ENCODE measurements around the gene FAM120AOS.

FAM120AOS gene

DNA sequence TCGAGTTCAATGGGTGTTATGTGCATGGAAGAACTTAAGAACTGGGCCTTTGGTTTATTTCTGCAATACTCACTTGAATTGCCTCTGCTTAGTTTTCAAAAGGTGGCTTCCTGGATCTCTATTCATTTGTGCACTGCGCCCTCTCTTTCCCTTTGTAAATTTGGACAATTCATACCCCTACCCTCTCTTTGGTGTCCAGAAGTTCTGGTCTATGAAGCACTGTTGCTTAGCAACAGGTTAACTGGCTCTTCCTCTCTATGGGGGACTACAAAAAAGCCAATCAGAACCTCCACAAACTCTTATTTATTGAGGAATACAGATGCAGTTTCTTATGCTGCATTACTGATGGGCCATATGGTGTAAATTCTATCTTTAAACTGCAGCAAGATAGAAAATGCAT, 15.4 kb downstream of the FAM120AOS start:
- no peaks in the 10 kb centered on the region for H3K9me3 ChIP-seq (ENCODE audit: control insufficient read depth, low read length)
- no peak overlapping the region for H2AK5ac ChIP-seq (ENCODE audit: low read length, severe bottlenecking)
- no peak overlapping the region for H2BK12ac ChIP-seq (ENCODE audit: low read length in 2 of 2)
- no peak overlapping the region for H2AFZ ChIP-seq (ENCODE audit: low read depth, low read length)
- no peaks in the 10 kb centered on the region for H3K79me1 ChIP-seq (replicated peaks; ENCODE audit: low read length, poor library complexity, severe bottlenecking)
- no peak overlapping the region for H4K91ac ChIP-seq (ENCODE audit: low read length)
- DNase-seq: no peak
- no peaks in the 10 kb centered on the region for H3K4me1 ChIP-seq (ENCODE audit: control insufficient read depth, insufficient read depth, low read depth, low read length)
- no peak overlapping the region for H2BK15ac ChIP-seq (ENCODE audit: low read depth, poor library complexity, severe bottlenecking)
- no peak overlapping the region for H2BK5ac ChIP-seq (ENCODE audit: low read depth, low read length, poor library complexity, severe bottlenecking)
- no peak overlapping the region for H3K23ac ChIP-seq (ENCODE audit: low read length in 2 of 2)
- H3K36me3 ChIP-seq (ENCODE audit: control insufficient read depth in 1 of 2, insufficient read depth in 2 of 2, low read depth in 1 of 2, low read length in 2 of 2): no peaks in the 10 kb centered on the region
- no peak overlapping the region for H3K4ac ChIP-seq (ENCODE audit: low read depth in 1 of 2, low read length in 2 of 2)
- no peak overlapping the region for H3K4me2 ChIP-seq (ENCODE audit: low read length, poor library complexity, severe bottlenecking)
- H3K27ac ChIP-seq (ENCODE audit: low read length, poor library complexity, severe bottlenecking): no peak overlapping the region
- no peak overlapping the region for H3K4me3 ChIP-seq (ENCODE audit: insufficient read depth in 1 of 2, low read depth in 1 of 2, low read length in 2 of 2)
- no peak overlapping the region for H4K8ac ChIP-seq (ENCODE audit: low read length)
- no peak overlapping the region for H3K14ac ChIP-seq (ENCODE audit: low read length in 2 of 2)
- no peaks in the 10 kb centered on the region for H3K27me3 ChIP-seq (ENCODE audit: control insufficient read depth in 1 of 2, insufficient read depth in 1 of 2, low read length in 2 of 2)
- H3K9ac ChIP-seq (ENCODE audit: low read length): no peak overlapping the region
- H3K18ac ChIP-seq (ENCODE audit: low read depth in 1 of 2, low read length in 2 of 2): no peak overlapping the region
- no peak overlapping the region for H2BK120ac ChIP-seq (ENCODE audit: low read depth, low read length)
- 74% methylated on average over 2 of the region's 2 CpGs for WGBS

DNA sequence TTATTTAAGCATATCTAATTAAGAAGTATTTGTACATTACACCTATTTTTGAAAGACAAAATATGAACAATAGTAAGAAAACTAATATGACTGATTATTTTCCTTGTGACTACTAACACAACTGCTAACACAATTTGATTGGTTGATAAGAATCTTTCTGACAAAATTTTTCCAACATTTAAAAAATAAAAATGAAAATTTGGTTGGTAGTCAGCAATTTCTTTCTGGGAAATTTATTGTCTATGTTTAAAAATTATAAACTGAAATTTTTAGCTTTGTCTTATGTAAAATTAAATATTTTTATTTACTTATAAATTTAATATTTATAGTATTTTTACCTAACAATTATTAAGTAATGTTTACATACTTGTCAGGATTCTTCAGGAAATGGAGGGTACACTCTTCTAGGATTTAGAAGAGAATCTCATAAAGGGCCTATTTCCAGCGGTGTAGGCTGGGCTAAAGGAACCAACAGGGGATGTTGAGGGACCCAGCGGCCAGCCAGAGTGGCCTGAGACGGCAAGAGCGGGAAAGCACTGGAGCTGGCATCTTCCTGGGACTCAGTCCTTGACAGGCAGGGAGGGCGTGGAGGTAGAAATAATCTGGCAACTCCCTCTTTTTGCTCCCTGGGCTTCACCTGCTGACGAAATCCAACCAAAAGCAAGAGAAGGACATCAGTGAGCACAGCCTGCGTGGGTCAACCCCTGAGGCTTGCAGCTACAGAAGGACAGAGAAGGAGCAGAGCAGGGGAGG, 16.6 kb downstream of the FAM120AOS start:
- no peak for DNase-seq
- H2BK5ac ChIP-seq (ENCODE audit: low read depth, low read length, poor library complexity, severe bottlenecking): no peak overlapping the region
- H2AK5ac ChIP-seq (ENCODE audit: low read length, severe bottlenecking): no peak overlapping the region
- no peaks in the 10 kb centered on the region for H3K36me3 ChIP-seq (ENCODE audit: control insufficient read depth in 1 of 2, insufficient read depth in 2 of 2, low read depth in 1 of 2, low read length in 2 of 2)
- no peaks in the 10 kb centered on the region for H3K79me1 ChIP-seq (replicated peaks; ENCODE audit: low read length, poor library complexity, severe bottlenecking)
- no peak overlapping the region for H2BK15ac ChIP-seq (ENCODE audit: low read depth, poor library complexity, severe bottlenecking)
- no peak overlapping the region for H2BK120ac ChIP-seq (ENCODE audit: low read depth, low read length)
- H3K4me1 ChIP-seq (ENCODE audit: control insufficient read depth, insufficient read depth, low read depth, low read length): no peaks in the 10 kb centered on the region
- no peak overlapping the region for H2BK12ac ChIP-seq (ENCODE audit: low read length in 2 of 2)
- no peak overlapping the region for H3K18ac ChIP-seq (ENCODE audit: low read depth in 1 of 2, low read length in 2 of 2)
- no peak overlapping the region for H4K91ac ChIP-seq (ENCODE audit: low read length)
- no peak overlapping the region for H3K4me2 ChIP-seq (ENCODE audit: low read length, poor library complexity, severe bottlenecking)
- no peak overlapping the region for H4K8ac ChIP-seq (ENCODE audit: low read length)
- H2AFZ ChIP-seq (ENCODE audit: low read depth, low read length): no peak overlapping the region
- 88% methylated on average over 7 of the region's 7 CpGs for WGBS
- no peak overlapping the region for H3K23ac ChIP-seq (ENCODE audit: low read length in 2 of 2)
- no peak overlapping the region for H3K9ac ChIP-seq (ENCODE audit: low read length)
- H3K9me3 ChIP-seq (ENCODE audit: control insufficient read depth, low read length): no peaks in the 10 kb centered on the region
- H3K14ac ChIP-seq (ENCODE audit: low read length in 2 of 2): no peak overlapping the region
- no peak overlapping the region for H3K4me3 ChIP-seq (ENCODE audit: insufficient read depth in 1 of 2, low read depth in 1 of 2, low read length in 2 of 2)
- no peak overlapping the region for H3K4ac ChIP-seq (ENCODE audit: low read depth in 1 of 2, low read length in 2 of 2)
- no peak overlapping the region for H3K27ac ChIP-seq (ENCODE audit: low read length, poor library complexity, severe bottlenecking)
- no peaks in the 10 kb centered on the region for H3K27me3 ChIP-seq (ENCODE audit: control insufficient read depth in 1 of 2, insufficient read depth in 1 of 2, low read length in 2 of 2)

DNA sequence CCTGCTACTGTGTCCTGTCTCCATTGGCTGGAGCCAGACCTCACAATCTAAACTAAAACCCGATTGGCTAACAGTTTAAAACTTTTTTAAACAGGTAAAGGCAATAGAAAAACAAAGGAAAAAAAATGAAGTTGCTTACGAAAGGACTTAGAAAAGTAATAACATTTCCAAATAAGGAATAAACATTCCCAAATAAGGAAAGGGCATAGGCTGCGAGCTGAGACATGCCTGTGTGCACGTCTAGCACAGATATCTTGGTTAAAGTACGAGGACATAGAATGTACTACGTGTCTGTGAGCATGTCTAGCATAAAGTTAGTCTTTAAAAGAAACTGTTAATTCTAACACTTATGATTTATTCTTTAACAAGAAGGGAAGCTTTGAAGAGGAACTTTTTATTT, 17.2 kb downstream of the FAM120AOS start:
- WGBS: no CpG with 5 or more reads among the region's 6 CpGs
- Histone ChIP-seq H3K4me3 (ENCODE audit: insufficient read depth in 1 of 2, low read depth in 1 of 2, low read length in 2 of 2) (no peak overlapping the region), H3K4ac (ENCODE audit: low read depth in 1 of 2, low read length in 2 of 2) (no peak overlapping the region), H2BK12ac (ENCODE audit: low read length in 2 of 2) (no peak overlapping the region), H2AFZ (ENCODE audit: low read depth, low read length) (no peak overlapping the region), H3K4me1 (ENCODE audit: control insufficient read depth, insufficient read depth, low read depth, low read length) (no peaks in the 10 kb centered on the region), H3K79me1 (replicated peaks; ENCODE audit: low read length, poor library complexity, severe bottlenecking) (no peaks in the 10 kb centered on the region), H3K23ac (ENCODE audit: low read length in 2 of 2) (no peak overlapping the region), H3K9ac (ENCODE audit: low read length) (no peak overlapping the region), H3K27me3 (ENCODE audit: control insufficient read depth in 1 of 2, insufficient read depth in 1 of 2, low read length in 2 of 2) (no peaks in the 10 kb centered on the region), H3K9me3 (ENCODE audit: control insufficient read depth, low read length) (no peaks in the 10 kb centered on the region), H3K4me2 (ENCODE audit: low read length, poor library complexity, severe bottlenecking) (no peak overlapping the region), H3K18ac (ENCODE audit: low read depth in 1 of 2, low read length in 2 of 2) (no peak overlapping the region), H4K8ac (ENCODE audit: low read length) (no peak overlapping the region), H3K14ac (ENCODE audit: low read length in 2 of 2) (no peak overlapping the region), H3K36me3 (ENCODE audit: control insufficient read depth in 1 of 2, insufficient read depth in 2 of 2, low read depth in 1 of 2, low read length in 2 of 2) (no peaks in the 10 kb centered on the region), H2BK5ac (ENCODE audit: low read depth, low read length, poor library complexity, severe bottlenecking) (no peak overlapping the region), H2BK15ac (ENCODE audit: low read depth, poor library complexity, severe bottlenecking) (no peak overlapping the region), H2AK5ac (ENCODE audit: low read length, severe bottlenecking) (no peak overlapping the region), H4K91ac (ENCODE audit: low read length) (no peak overlapping the region), H3K27ac (ENCODE audit: low read length, poor library complexity, severe bottlenecking) (no peak overlapping the region), H2BK120ac (ENCODE audit: low read depth, low read length) (no peak overlapping the region)
- DNase-seq: no peak

- Histone ChIP-seq H3K4me2 (ENCODE audit: low read length, poor library complexity, severe bottlenecking) (no peak overlapping the region), H2BK12ac (ENCODE audit: low read length in 2 of 2) (no peak overlapping the region), H3K4me1 (ENCODE audit: control insufficient read depth, insufficient read depth, low read depth, low read length) (no peaks in the 10 kb centered on the region), H3K4me3 (ENCODE audit: insufficient read depth in 1 of 2, low read depth in 1 of 2, low read length in 2 of 2) (no peak overlapping the region), H3K9ac (ENCODE audit: low read length) (no peak overlapping the region), H3K14ac (ENCODE audit: low read length in 2 of 2) (no peak overlapping the region), H3K23ac (ENCODE audit: low read length in 2 of 2) (no peak overlapping the region), H3K36me3 (ENCODE audit: control insufficient read depth in 1 of 2, insufficient read depth in 2 of 2, low read depth in 1 of 2, low read length in 2 of 2) (no peaks in the 10 kb centered on the region), H3K4ac (ENCODE audit: low read depth in 1 of 2, low read length in 2 of 2) (no peak overlapping the region), H4K91ac (ENCODE audit: low read length) (no peak overlapping the region), H2BK5ac (ENCODE audit: low read depth, low read length, poor library complexity, severe bottlenecking) (no peak overlapping the region), H2AFZ (ENCODE audit: low read depth, low read length) (no peak overlapping the region), H2AK5ac (ENCODE audit: low read length, severe bottlenecking) (no peak overlapping the region), H3K27ac (ENCODE audit: low read length, poor library complexity, severe bottlenecking) (no peak overlapping the region), H3K18ac (ENCODE audit: low read depth in 1 of 2, low read length in 2 of 2) (no peak overlapping the region), H3K27me3 (ENCODE audit: control insufficient read depth in 1 of 2, insufficient read depth in 1 of 2, low read length in 2 of 2) (no peaks in the 10 kb centered on the region), H2BK15ac (ENCODE audit: low read depth, poor library complexity, severe bottlenecking) (no peak overlapping the region), H2BK120ac (ENCODE audit: low read depth, low read length) (no peak overlapping the region), H3K79me1 (replicated peaks; ENCODE audit: low read length, poor library complexity, severe bottlenecking) (no peaks in the 10 kb centered on the region), H3K9me3 (ENCODE audit: control insufficient read depth, low read length) (no peaks in the 10 kb centered on the region), H4K8ac (ENCODE audit: low read length) (no peak overlapping the region)
- DNase-seq: no peak
- 88% methylated on average over 4 of the region's 8 CpGs for WGBS
Observed at GRCh38 chr9:93435386-93435785, 18.0 kb downstream of the FAM120AOS start.

Measured in mesenchymal stem cell (in vitro differentiated cells and primary cell).